SK-N-SH treated with all-trans-retinoic acid at 6 μM for 48 hours (cell line): Measurements from ENCODE around the gene RGS7.

Experiments
- ATAC-seq: fragments of 200-7000 bp; cut with Tn5 transposase; 3 replicates; pipeline ENCODE4 v1.9.1; 2020; ENCODE audit warnings: mild to moderate bottlenecking, moderate library complexity
- ARNTL ChIP-seq: fragments of 450-650 bp; formaldehyde crosslinking; IDR thresholded peaks from 2 replicates; pipeline ENCODE4 v1.5.0; 2020; ENCODE audit warnings: low read depth, mild to moderate bottlenecking, moderate library complexity, borderline replicate concordance
- BACH2 ChIP-seq: fragments of 250-450 bp; sonication (Bioruptor Pico); IDR thresholded peaks from 2 replicates; pipeline ENCODE4 v1.9.0; 2021; ENCODE audit warnings: mild to moderate bottlenecking, borderline replicate concordance
- CSDC2 ChIP-seq: fragments of 250-450 bp; sonication (Bioruptor Pico); IDR thresholded peaks from 2 replicates; pipeline ENCODE4 v1.5.0; 2020; ENCODE audit warnings: mild to moderate bottlenecking, moderate library complexity
- CSRNP3 ChIP-seq: fragments of 250-450 bp; sonication (Bioruptor Pico); IDR thresholded peaks from 2 replicates; pipeline ENCODE4 v1.5.1; 2021; ENCODE audit warnings: mild to moderate bottlenecking, moderate library complexity
- ESRRG ChIP-seq: fragments of 250-450 bp; sonication (Bioruptor Pico); IDR thresholded peaks from 2 replicates; pipeline ENCODE4 v1.6.1; 2021; ENCODE audit warnings: mild to moderate bottlenecking
- GLIS3 ChIP-seq: fragments of 250-450 bp; sonication (Bioruptor Pico); IDR thresholded peaks from 2 replicates; pipeline ENCODE4 v1.5.0; 2020; ENCODE audit warnings: mild to moderate bottlenecking, moderate library complexity
- ISL1 ChIP-seq: fragments of 250-450 bp; sonication (Bioruptor Pico); IDR thresholded peaks from 2 replicates; pipeline ENCODE4 v2.1.2; 2022; ENCODE audit warnings: mild to moderate bottlenecking, moderate library complexity
- OSR1 ChIP-seq: fragments of 250-450 bp; sonication (Bioruptor Pico); IDR thresholded peaks from 2 replicates; pipeline ENCODE4 v1.8.0; 2022; ENCODE audit warnings: moderate library complexity, mild to moderate bottlenecking, inconsistent platforms
- PPARA ChIP-seq: fragments of 250-450 bp; sonication (Bioruptor Pico); IDR thresholded peaks from 2 replicates; pipeline ENCODE4 v1.5.0; 2020; ENCODE audit warnings: mild to moderate bottlenecking, borderline replicate concordance
- RARB ChIP-seq: fragments of 250-450 bp; sonication (Bioruptor Pico); IDR thresholded peaks from 2 replicates; pipeline ENCODE4 v1.8.0; 2021; ENCODE audit warnings: mild to moderate bottlenecking, moderate library complexity
- SNAI2 ChIP-seq: fragments of 250-450 bp; sonication (Bioruptor Pico); IDR thresholded peaks from 2 replicates; pipeline ENCODE4 v1.5.0; 2020; ENCODE audit warnings: mild to moderate bottlenecking, moderate library complexity
- TSHZ2 ChIP-seq: fragments of 250-450 bp; sonication (Bioruptor Pico); IDR thresholded peaks from 2 replicates; pipeline ENCODE4 v1.5.0; 2020; ENCODE audit warnings: mild to moderate bottlenecking, moderate library complexity
- ZC3H10 ChIP-seq: fragments of 250-450 bp; sonication (Bioruptor Pico); IDR thresholded peaks from 2 replicates; pipeline ENCODE4 v1.5.1; 2021; ENCODE audit warnings: mild to moderate bottlenecking, moderate library complexity
- ZFP30 ChIP-seq: fragments of 450-650 bp; formaldehyde crosslinking; IDR thresholded peaks from 2 replicates; pipeline ENCODE4 v1.5.0; 2022; ENCODE audit warnings: mild to moderate bottlenecking, moderate library complexity
- ZNF565 ChIP-seq: fragments of 450-650 bp; formaldehyde crosslinking; conservative IDR thresholded peaks from 2 replicates; pipeline ENCODE4 v1.5.0; 2020; ENCODE audit warnings: low read depth, mild to moderate bottlenecking, moderate library complexity
- ZNF70 ChIP-seq: fragments of 450-650 bp; formaldehyde crosslinking; IDR thresholded peaks from 2 replicates; pipeline ENCODE4 v1.5.0; 2020; ENCODE audit warnings: mild to moderate bottlenecking, moderate library complexity
- ZNF8 ChIP-seq: fragments of 450-650 bp; formaldehyde crosslinking; IDR thresholded peaks from 2 replicates; pipeline ENCODE4 v1.5.0; 2020; ENCODE audit warnings: mild to moderate bottlenecking, moderate library complexity
- TF ChIP-seq, protein P1 (sequence below): fragments of 250-450 bp; sonication (Bioruptor Pico); IDR thresholded peaks from 2 replicates; pipeline ENCODE4 v1.8.0; 2021; ENCODE audit warnings: low read depth, mild to moderate bottlenecking, moderate library complexity, borderline replicate concordance
- TF ChIP-seq, protein P2 (sequence below): fragments of 250-450 bp; sonication (Bioruptor Pico); IDR thresholded peaks from 2 replicates; pipeline ENCODE4 v1.8.0; 2020; ENCODE audit warnings: mild to moderate bottlenecking, moderate library complexity, borderline replicate concordance
- TF ChIP-seq, protein P3 (sequence below): fragments of 250-450 bp; sonication (Bioruptor Pico); IDR thresholded peaks from 2 replicates; pipeline ENCODE4 v1.5.1; 2020; ENCODE audit warnings: low read depth, mild to moderate bottlenecking, moderate library complexity

Gene RGS7

DNA sequence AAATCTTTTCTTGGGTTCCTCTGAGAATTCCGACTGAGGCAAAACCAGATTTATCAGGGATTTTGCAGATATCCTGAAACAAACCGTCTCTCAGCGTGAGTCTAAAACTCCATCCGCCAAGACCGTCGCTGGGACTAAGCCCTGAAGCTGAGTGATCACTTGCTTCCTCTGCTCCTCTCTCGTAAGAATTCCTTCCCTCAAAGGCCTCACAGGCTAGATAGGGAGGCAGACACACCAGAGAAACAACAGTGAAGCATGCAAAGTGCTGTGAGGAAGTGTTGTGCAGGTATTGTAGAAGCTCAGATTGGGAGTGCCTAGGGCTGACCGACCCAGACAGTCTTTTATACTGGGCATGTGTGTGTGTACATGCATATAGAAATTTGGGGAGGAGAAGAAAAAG, 119.1 kb downstream of the RGS7 start (continued):
- TF ChIP-seq TSHZ2 (CRISPR knock-in tag) (no peak), CSDC2 (CRISPR knock-in tag) (no peak), SNAI2 (CRISPR knock-in tag) (no peak), ESRRG (CRISPR knock-in tag) (no peak), OSR1 (CRISPR knock-in tag) (no peak), GLIS3 (CRISPR knock-in tag) (no peak), RARB (CRISPR knock-in tag) (no peak)
- TF ChIP-seq, protein P1, sequence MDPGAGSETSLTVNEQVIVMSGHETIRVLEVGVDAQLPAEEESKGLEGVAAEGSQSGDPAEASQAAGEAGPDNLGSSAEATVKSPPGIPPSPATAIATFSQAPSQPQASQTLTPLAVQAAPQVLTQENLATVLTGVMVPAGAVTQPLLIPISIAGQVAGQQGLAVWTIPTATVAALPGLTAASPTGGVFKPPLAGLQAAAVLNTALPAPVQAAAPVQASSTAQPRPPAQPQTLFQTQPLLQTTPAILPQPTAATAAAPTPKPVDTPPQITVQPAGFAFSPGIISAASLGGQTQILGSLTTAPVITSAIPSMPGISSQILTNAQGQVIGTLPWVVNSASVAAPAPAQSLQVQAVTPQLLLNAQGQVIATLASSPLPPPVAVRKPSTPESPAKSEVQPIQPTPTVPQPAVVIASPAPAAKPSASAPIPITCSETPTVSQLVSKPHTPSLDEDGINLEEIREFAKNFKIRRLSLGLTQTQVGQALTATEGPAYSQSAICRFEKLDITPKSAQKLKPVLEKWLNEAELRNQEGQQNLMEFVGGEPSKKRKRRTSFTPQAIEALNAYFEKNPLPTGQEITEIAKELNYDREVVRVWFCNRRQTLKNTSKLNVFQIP (CRISPR knock-in tag) = no peak

DNA sequence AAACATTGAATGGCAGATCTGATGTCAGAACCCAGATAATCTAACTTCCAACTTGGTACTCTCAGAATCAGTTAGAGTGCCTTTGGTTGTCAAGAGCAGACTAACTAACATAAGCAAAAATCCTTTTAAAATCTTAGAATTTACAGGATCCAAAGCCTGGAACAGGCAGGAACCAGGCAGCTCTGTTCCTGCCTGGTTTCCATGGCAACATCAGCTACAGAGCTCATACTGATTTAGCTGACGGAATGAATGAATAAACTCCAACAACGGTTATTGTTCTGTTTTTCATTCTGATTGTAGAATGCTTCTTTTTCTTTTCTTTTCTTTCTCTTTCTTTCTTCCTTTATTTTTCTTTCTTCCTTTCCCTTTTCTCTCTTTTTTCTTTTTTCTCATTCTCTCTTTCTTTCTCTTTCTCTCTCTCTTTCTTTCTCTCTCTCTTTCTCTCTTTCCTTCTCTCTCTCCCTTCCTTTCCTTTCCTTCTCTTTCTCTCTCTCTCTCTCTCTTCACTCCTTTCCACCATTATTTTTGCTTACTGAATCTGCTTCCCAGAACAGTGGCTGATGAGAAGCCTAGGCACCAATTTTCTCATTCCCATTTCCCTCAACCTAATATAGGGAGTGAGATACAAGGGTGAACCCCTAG, 121.6 kb downstream of the RGS7 start:
- no peak for ATAC-seq
- TF ChIP-seq OSR1 (CRISPR knock-in tag) (no peak), RARB (CRISPR knock-in tag) (no peak), ISL1 (CRISPR knock-in tag) (no peak), BACH2 (CRISPR knock-in tag) (no peak), TSHZ2 (CRISPR knock-in tag) (no peak), SNAI2 (CRISPR knock-in tag) (no peak), ARNTL (CRISPR knock-in tag) (no peak), ZFP30 (CRISPR knock-in tag) (no peak), ZNF565 (CRISPR knock-in tag) (no peak), ZNF70 (CRISPR knock-in tag) (no peak), PPARA (CRISPR knock-in tag) (no peak), ZNF8 (no peak), CSRNP3 (no peak), ZC3H10 (CRISPR knock-in tag) (no peak)
- TF ChIP-seq, protein P2, sequence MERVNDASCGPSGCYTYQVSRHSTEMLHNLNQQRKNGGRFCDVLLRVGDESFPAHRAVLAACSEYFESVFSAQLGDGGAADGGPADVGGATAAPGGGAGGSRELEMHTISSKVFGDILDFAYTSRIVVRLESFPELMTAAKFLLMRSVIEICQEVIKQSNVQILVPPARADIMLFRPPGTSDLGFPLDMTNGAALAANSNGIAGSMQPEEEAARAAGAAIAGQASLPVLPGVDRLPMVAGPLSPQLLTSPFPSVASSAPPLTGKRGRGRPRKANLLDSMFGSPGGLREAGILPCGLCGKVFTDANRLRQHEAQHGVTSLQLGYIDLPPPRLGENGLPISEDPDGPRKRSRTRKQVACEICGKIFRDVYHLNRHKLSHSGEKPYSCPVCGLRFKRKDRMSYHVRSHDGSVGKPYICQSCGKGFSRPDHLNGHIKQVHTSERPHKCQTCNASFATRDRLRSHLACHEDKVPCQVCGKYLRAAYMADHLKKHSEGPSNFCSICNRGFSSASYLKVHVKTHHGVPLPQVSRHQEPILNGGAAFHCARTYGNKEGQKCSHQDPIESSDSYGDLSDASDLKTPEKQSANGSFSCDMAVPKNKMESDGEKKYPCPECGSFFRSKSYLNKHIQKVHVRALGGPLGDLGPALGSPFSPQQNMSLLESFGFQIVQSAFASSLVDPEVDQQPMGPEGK (CRISPR knock-in tag) = no peak
- TF ChIP-seq, protein P1 (CRISPR knock-in tag) = no peak
- TF ChIP-seq, protein P3, sequence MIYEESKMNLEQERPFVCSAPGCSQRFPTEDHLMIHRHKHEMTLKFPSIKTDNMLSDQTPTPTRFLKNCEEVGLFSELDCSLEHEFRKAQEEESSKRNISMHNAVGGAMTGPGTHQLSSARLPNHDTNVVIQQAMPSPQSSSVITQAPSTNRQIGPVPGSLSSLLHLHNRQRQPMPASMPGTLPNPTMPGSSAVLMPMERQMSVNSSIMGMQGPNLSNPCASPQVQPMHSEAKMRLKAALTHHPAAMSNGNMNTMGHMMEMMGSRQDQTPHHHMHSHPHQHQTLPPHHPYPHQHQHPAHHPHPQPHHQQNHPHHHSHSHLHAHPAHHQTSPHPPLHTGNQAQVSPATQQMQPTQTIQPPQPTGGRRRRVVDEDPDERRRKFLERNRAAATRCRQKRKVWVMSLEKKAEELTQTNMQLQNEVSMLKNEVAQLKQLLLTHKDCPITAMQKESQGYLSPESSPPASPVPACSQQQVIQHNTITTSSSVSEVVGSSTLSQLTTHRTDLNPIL (CRISPR knock-in tag) = no peak
